ENCODE data around the gene ZAR1.

Gene ZAR1

DNA sequence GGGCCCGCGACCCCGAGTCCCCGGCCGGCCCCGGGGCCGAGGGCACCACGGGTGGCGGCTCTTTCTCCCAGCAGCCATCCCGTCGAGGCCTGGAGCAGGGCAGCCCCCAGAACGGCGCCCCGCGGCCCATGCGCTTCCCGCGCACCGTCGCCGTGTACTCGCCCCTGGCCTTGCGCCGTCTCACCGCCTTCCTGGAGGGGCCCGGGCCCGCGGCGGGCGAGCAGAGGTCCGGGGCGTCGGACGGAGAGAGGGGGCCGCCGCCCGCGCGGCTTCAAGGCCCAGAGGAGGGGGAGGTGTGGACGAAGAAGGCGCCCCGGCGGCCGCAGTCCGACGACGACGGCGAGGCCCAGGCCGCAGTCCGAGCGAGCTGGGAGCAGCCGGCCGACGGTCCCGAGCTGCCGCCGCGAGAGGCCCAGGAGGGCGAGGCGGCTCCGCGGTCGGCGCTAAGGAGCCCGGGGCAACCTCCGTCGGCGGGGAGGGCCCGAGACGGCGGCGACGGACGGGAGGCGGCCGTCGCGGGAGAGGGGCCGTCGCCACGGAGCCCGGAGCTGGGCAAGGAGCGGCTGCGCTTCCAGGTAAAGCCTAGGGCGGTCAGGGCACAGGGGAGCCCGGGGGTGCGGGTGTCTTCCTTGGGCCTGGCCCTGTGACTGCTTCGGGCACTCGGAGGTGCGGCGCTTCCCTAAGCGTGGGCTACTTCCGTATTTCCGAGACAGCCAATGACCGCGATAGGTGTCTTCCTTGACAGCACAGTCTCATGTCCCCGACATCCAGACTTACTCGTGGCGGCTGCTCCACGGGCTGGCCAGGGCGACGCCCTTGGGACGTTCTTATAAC is 845 bp downstream of the ZAR1 start:
- TF ChIP-seq, protein P1, sequence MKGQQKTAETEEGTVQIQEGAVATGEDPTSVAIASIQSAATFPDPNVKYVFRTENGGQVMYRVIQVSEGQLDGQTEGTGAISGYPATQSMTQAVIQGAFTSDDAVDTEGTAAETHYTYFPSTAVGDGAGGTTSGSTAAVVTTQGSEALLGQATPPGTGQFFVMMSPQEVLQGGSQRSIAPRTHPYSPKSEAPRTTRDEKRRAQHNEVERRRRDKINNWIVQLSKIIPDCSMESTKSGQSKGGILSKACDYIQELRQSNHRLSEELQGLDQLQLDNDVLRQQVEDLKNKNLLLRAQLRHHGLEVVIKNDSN (IDR thresholded peaks at IDR 0.05): no peak
- TF ChIP-seq EP300 (IDR thresholded peaks at IDR 0.05; ENCODE audit: borderline replicate concordance) (no peak), TCF12 (IDR thresholded peaks at IDR 0.05; ENCODE audit: low read depth) (no peak), CREB1 (IDR thresholded peaks at IDR 0.05; ENCODE audit: low read depth) (no peak), EGR1 (IDR thresholded peaks at IDR 0.05) (no peak), TEAD4 (IDR thresholded peaks at IDR 0.05) (no peak)
- TF ChIP-seq, protein P2, sequence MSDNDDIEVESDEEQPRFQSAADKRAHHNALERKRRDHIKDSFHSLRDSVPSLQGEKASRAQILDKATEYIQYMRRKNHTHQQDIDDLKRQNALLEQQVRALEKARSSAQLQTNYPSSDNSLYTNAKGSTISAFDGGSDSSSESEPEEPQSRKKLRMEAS (IDR thresholded peaks at IDR 0.05): no peak

DNA sequence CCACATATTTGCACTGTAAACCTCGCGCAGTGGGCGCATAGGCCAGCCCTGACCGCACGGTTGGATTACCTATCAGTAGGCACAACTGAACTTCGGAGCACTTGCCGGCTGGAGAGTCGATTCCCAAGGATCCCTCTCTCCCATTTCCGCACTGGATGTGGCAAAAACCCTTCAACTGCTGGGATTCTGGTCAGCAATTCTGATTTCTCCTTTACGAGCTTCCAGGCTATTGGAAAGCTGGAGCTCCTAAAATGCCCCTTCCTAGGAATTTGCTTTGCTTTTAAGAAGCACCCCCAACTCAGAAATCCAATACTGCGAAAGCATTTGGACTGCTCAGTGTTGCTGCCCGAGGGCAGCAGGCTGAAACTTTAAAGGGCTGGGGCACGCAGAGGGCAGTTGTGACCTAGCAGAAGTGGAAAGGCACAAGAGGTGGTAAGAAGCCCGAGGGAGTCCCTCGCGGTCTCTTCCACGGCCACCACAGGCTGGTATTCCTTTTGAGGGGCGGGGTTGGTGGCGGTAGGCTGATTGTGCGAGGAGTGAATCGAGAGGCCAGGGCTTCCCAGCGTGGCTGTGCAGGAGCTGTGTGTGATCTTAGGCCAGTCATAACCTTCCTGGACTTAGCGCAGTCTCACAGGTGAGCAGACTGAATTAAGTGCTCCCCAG is 1.6 kb downstream of the ZAR1 start:
- TF ChIP-seq TAF1 (IDR thresholded peaks at IDR 0.05; ENCODE audit: low read depth) (no peak), EGR1 (IDR thresholded peaks at IDR 0.05) (no peak), YY1 (IDR thresholded peaks at IDR 0.05; ENCODE audit: low read depth) (no peak), NFIC (IDR thresholded peaks at IDR 0.05) (no peak), RAD21 (IDR thresholded peaks at IDR 0.05; ENCODE audit: low read depth) (no peak), FOXM1 (IDR thresholded peaks at IDR 0.05; ENCODE audit: borderline replicate concordance, low read depth) (no peak), ZBTB7A (IDR thresholded peaks at IDR 0.05; ENCODE audit: low read depth) (no peak), TEAD4 (IDR thresholded peaks at IDR 0.05) (no peak), TCF12 (IDR thresholded peaks at IDR 0.05; ENCODE audit: low read depth) (no peak), CEBPB (IDR thresholded peaks at IDR 0.05) (no peak), EP300 (IDR thresholded peaks at IDR 0.05; ENCODE audit: borderline replicate concordance) (no peak), CREB1 (IDR thresholded peaks at IDR 0.05; ENCODE audit: low read depth) (no peak)
- TF ChIP-seq, protein P1 (IDR thresholded peaks at IDR 0.05): no peak
- TF ChIP-seq, protein P2 (IDR thresholded peaks at IDR 0.05): no peak
- TF ChIP-seq, protein P3, sequence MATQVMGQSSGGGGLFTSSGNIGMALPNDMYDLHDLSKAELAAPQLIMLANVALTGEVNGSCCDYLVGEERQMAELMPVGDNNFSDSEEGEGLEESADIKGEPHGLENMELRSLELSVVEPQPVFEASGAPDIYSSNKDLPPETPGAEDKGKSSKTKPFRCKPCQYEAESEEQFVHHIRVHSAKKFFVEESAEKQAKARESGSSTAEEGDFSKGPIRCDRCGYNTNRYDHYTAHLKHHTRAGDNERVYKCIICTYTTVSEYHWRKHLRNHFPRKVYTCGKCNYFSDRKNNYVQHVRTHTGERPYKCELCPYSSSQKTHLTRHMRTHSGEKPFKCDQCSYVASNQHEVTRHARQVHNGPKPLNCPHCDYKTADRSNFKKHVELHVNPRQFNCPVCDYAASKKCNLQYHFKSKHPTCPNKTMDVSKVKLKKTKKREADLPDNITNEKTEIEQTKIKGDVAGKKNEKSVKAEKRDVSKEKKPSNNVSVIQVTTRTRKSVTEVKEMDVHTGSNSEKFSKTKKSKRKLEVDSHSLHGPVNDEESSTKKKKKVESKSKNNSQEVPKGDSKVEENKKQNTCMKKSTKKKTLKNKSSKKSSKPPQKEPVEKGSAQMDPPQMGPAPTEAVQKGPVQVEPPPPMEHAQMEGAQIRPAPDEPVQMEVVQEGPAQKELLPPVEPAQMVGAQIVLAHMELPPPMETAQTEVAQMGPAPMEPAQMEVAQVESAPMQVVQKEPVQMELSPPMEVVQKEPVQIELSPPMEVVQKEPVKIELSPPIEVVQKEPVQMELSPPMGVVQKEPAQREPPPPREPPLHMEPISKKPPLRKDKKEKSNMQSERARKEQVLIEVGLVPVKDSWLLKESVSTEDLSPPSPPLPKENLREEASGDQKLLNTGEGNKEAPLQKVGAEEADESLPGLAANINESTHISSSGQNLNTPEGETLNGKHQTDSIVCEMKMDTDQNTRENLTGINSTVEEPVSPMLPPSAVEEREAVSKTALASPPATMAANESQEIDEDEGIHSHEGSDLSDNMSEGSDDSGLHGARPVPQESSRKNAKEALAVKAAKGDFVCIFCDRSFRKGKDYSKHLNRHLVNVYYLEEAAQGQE (IDR thresholded peaks at IDR 0.05; ENCODE audit: low read depth): no peak

DNA sequence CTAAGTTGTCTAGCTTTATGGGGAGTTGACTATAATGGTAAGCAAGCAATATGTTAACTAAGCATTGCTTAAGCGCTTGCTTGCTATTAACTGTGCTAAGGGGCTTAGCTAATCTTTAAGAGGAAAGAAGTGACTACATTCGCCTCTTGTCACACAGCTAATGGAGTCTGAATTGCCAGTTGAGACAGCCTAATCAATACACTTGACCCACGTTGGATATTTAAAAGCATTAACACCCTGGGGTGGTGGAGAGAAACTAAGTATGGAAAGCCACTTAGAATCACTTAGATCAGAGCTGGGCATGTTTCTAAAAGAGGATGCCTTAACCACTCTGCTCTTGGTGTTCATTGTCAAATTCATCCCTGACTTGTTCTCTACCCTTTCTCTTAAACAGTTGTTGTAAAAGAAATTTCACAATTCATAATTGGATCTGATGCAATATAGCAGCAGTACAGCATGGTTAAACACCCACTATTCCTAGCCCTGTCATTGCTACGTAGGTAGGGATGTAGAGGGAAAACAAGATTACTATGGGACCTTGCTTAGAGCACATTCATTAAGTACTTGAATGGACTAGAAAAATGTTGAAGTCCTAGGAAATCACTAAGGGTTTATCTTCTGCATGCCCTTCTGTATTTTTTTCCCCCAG is 3.5 kb downstream of the ZAR1 start:
- TF ChIP-seq, protein P3 (IDR thresholded peaks at IDR 0.05; ENCODE audit: low read depth): no peak
- no peak for TF ChIP-seq CEBPB (IDR thresholded peaks at IDR 0.05)
- TF ChIP-seq EP300 (IDR thresholded peaks at IDR 0.05; ENCODE audit: borderline replicate concordance): no peak
- no peak for TF ChIP-seq ZBTB7A (IDR thresholded peaks at IDR 0.05; ENCODE audit: low read depth)
- no peak for TF ChIP-seq TAF1 (IDR thresholded peaks at IDR 0.05; ENCODE audit: low read depth)
- TF ChIP-seq FOXM1 (IDR thresholded peaks at IDR 0.05; ENCODE audit: borderline replicate concordance, low read depth): no peak
- no peak for TF ChIP-seq CREB1 (IDR thresholded peaks at IDR 0.05; ENCODE audit: low read depth)
- TF ChIP-seq, protein P2 (IDR thresholded peaks at IDR 0.05): no peak

DNA sequence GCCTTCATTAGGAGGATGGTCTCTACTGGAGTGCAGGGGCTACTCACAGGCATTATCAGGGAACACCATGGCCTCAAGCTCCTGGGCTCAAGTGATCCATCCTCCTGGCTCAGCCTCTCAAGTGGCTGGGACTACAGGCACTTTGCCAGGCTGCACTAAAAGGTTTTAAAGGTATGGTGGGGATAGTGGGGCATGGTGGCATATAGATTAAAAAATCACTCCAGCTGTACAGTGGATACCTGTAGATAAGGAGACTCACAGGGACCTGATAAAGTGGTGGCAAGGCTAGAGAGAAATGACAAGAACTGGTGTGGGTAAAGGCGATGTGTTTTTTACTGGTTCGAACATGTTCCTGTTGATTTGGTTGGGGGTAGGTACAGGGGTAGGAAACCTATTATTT is 5.9 kb downstream of the ZAR1 start:
- no peak for TF ChIP-seq NFIC (IDR thresholded peaks at IDR 0.05)
- TF ChIP-seq ZBTB7A (IDR thresholded peaks at IDR 0.05; ENCODE audit: low read depth): no peak
- TF ChIP-seq TEAD4 (IDR thresholded peaks at IDR 0.05): no peak
- TF ChIP-seq TCF12 (IDR thresholded peaks at IDR 0.05; ENCODE audit: low read depth): no peak
- no peak for TF ChIP-seq CREB1 (IDR thresholded peaks at IDR 0.05; ENCODE audit: low read depth)
- TF ChIP-seq, protein P3 (IDR thresholded peaks at IDR 0.05; ENCODE audit: low read depth): no peak
- TF ChIP-seq RAD21 (IDR thresholded peaks at IDR 0.05; ENCODE audit: low read depth): no peak
- TF ChIP-seq YY1 (IDR thresholded peaks at IDR 0.05; ENCODE audit: low read depth): no peak
- TF ChIP-seq CEBPB (IDR thresholded peaks at IDR 0.05): no peak
- no peak for TF ChIP-seq FOXM1 (IDR thresholded peaks at IDR 0.05; ENCODE audit: borderline replicate concordance, low read depth)
- TF ChIP-seq EGR1 (IDR thresholded peaks at IDR 0.05): no peak
- no peak for TF ChIP-seq EP300 (IDR thresholded peaks at IDR 0.05; ENCODE audit: borderline replicate concordance)
- TF ChIP-seq TAF1 (IDR thresholded peaks at IDR 0.05; ENCODE audit: low read depth): no peak
- TF ChIP-seq, protein P1 (IDR thresholded peaks at IDR 0.05): no peak
- TF ChIP-seq, protein P2 (IDR thresholded peaks at IDR 0.05): no peak

Measured in Ishikawa (cell line).